ENCODE measurements around the gene ZFP1.

DNA sequence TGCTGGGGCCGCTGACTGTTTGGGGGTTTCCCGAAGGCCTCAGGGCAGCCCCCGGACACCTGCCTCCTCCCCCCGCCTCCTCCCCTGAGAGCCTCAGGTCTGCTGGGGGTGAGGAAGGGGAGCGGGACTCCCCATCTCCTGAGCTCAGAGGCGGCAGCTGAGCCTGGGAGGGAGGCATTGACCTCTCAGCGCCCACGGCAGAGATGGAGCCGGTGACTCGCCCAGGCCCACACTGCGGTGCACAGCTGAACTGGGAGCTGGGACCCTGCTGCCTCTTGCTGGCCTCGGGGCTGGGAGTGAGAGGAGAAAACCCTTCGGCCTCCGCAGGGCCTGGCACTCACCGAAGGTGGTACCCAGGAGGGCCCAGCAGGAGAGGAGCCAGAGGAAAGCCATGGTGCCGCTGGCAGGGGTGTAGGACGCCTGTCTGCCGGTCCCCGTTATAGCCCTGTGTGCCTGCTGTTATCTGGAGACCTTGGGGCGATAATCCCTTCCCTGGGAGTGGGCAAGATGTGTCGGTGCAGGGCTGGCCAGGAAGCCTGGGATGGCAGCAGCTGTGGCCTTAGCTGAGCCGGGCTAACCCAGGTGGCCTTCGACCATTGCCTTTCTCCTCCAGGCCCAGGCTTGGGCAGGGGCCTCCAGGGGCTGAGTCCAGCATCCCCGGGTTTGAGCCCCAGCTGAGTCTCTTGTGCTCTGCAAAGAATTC is 58.6 kb downstream of the ZFP1 start, which contains the start of gene CTRB2:
- TF ChIP-seq POLR2A (IDR thresholded peaks at IDR 0.05), result no peak
- no peak for TF ChIP-seq CTCF (IDR thresholded peaks at IDR 0.05)
